ENCODE data around the gene GADL1.

Gene GADL1

DNA sequence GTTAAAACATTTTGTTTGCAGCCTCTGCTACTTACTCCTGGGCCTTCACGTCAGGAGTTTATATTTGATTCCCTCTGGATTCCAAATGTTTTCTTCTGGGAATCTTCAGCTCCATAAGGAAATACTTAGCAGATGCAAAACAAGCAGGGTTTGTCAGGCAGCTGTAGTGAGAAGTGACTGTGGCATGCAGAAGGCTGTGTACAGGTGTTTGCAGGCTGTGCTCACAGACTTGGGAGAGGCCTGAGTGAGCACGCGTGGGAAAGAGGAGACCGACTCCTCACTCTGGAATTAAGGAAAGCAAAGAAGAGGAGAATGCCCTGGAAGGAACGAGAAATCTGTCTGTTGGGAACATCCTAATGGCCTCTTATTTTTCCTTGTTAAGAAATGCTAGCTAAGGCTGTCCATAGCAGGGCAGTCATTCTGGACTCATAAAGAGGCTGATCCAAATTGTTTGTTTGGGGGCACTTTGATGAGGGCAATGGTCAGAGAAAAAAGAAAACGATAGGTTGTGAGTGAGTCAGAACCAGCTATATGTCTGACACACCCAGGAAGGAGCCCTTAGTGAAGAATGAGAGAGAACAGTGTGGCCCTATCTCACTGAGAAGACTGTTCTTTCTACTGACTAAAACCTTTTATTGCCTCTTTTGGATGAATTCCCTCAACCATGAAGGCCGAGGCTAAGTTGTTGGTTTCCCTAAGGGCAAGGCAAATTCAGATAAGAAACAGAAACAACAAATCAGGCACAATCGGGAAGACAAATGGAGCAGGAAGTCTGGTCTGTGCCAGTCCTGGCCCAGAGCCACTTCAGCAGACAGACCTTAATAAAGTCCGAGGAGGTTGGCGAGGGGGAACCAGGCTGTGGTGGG lies 205.5 kb downstream of the GADL1 start:
- no peak for TF ChIP-seq BHLHE40 (IDR thresholded peaks at IDR 0.05; ENCODE audit: borderline replicate concordance)
- no peak for TF ChIP-seq NFRKB (IDR thresholded peaks at IDR 0.05)
- no peak for TF ChIP-seq SP1 (IDR thresholded peaks at IDR 0.05)
- no peak for TF ChIP-seq FOXM1 (IDR thresholded peaks at IDR 0.05; ENCODE audit: borderline replicate concordance)
- no peak for TF ChIP-seq SUZ12 (IDR thresholded peaks at IDR 0.05)
- no peak for TF ChIP-seq HDGF (IDR thresholded peaks at IDR 0.05; ENCODE audit: borderline replicate concordance)
- TF ChIP-seq TARDBP (IDR thresholded peaks at IDR 0.05), result no peak
- ChIA-PET CTCF (no interaction called here), POLR2A (no interaction called here)
- no peak for DNase-seq (ENCODE audit: extremely low spot score)

DNA sequence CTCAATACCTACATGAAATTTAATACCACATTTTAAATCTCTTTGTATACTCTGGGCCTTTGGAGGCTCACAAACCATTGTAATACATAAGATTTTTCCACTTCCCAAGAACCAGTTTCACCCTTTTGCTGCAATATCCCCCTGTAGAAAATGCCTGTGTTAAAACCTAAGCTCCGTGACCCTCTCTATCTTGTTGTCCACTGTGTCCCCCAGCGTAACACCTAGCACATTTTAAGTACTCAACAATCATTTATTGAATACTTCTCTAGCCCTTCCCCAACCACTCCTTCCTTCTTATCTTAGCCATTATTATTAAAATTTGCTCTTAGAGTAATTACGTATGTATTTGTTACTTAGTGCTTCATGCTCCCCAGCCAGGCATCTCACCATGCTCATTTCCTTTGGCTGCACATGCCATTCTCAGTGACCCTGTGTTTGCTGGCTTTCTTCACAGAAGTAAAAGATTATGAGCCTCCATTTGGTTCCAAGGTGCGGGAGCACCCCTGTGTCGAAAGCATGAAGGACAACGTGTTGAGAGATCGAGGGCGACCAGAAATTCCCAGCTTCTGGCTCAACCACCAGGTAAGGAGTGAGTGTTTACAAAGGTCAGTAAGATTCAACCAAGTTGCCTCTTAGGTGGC lies 206.4 kb downstream of the GADL1 start:
- POLR2A ChIA-PET, result no interaction called here
- TF ChIP-seq NFRKB (IDR thresholded peaks at IDR 0.05), result no peak
- TF ChIP-seq BHLHE40 (IDR thresholded peaks at IDR 0.05; ENCODE audit: borderline replicate concordance), result no peak
- no peak for TF ChIP-seq FOXA1 (IDR thresholded peaks at IDR 0.05)
- no peak for TF ChIP-seq CTBP1 (IDR thresholded peaks at IDR 0.05; ENCODE audit: borderline replicate concordance)
- no peak for TF ChIP-seq FOXK2 (IDR thresholded peaks at IDR 0.05)
- no peak for TF ChIP-seq ELF4 (IDR thresholded peaks at IDR 0.05)
- no peak for DNase-seq (ENCODE audit: extremely low spot score)

DNA sequence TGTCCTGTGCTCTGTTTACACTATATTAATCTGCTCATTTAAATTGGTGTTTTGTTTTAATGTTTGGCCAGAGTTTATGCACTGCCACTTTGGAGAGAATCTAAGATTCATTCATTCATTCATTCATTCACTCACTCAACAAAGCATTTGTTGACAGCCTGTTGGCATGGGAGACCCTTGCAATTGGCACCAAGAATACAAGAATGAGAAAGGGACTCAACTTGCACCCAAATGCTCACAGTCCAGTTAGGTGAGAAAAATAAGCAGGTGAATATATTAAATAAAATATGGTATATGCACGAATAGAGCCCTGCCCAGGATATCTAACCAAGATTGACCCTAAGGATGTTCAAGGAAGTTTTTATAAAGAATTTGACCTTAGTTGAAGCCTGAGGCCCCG lies 207.7 kb downstream of the GADL1 start:
- ChIA-PET CTCF (no interaction called here), POLR2A (no interaction called here)
- no peak for DNase-seq (ENCODE audit: extremely low spot score)
- TF ChIP-seq FOXA1 (IDR thresholded peaks at IDR 0.05) (no peak), ELF4 (IDR thresholded peaks at IDR 0.05) (no peak), BHLHE40 (IDR thresholded peaks at IDR 0.05; ENCODE audit: borderline replicate concordance) (no peak), FOXM1 (IDR thresholded peaks at IDR 0.05; ENCODE audit: borderline replicate concordance) (no peak), ZNF384 (IDR thresholded peaks at IDR 0.05) (no peak), CTBP1 (IDR thresholded peaks at IDR 0.05; ENCODE audit: borderline replicate concordance) (no peak), L3MBTL2 (conservative IDR thresholded peaks at IDR 0.05) (no peak), HDGF (IDR thresholded peaks at IDR 0.05; ENCODE audit: borderline replicate concordance) (no peak), SUZ12 (IDR thresholded peaks at IDR 0.05) (no peak), ARNT (IDR thresholded peaks at IDR 0.05) (no peak), LEF1 (IDR thresholded peaks at IDR 0.05; ENCODE audit: borderline replicate concordance) (no peak), NFRKB (IDR thresholded peaks at IDR 0.05) (no peak), FOXK2 (IDR thresholded peaks at IDR 0.05) (no peak)
- TF ChIP-seq, protein P1, sequence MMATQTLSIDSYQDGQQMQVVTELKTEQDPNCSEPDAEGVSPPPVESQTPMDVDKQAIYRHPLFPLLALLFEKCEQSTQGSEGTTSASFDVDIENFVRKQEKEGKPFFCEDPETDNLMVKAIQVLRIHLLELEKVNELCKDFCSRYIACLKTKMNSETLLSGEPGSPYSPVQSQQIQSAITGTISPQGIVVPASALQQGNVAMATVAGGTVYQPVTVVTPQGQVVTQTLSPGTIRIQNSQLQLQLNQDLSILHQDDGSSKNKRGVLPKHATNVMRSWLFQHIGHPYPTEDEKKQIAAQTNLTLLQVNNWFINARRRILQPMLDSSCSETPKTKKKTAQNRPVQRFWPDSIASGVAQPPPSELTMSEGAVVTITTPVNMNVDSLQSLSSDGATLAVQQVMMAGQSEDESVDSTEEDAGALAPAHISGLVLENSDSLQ (IDR thresholded peaks at IDR 0.05), result no peak

More for the DNA sequence above, 206.4 kb downstream of the GADL1 start:
- CTCF ChIA-PET, result no interaction called here

DNA sequence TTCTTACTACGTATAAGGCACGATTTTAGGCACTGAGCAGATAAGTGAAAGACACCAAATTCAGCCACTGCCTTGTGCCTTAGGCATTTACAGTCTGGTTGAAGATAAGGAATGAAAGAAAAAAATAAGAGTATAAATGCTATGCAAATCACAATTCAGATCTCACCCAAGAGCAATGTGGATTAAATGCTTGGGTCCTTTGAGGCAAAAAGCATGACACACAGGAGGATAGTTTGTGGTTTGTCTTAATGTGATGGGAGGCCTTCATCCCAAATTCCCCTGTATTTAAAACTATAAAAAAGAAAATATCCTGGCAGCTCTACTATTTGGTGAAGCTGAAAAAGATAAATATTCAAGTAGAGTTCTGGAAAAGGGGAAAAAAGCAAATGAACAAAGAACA lies 208.3 kb downstream of the GADL1 start:
- ChIA-PET CTCF (no interaction called here), POLR2A (no interaction called here)
- DNase-seq (ENCODE audit: extremely low spot score), result no peak
- TF ChIP-seq FOXA1 (IDR thresholded peaks at IDR 0.05), result no peak
- TF ChIP-seq CTBP1 (IDR thresholded peaks at IDR 0.05; ENCODE audit: borderline replicate concordance), result no peak
- no peak for TF ChIP-seq TARDBP (IDR thresholded peaks at IDR 0.05)
- no peak for TF ChIP-seq ELF4 (IDR thresholded peaks at IDR 0.05)
- TF ChIP-seq HDGF (IDR thresholded peaks at IDR 0.05; ENCODE audit: borderline replicate concordance), result no peak
- TF ChIP-seq ZNF384 (IDR thresholded peaks at IDR 0.05), result no peak
- TF ChIP-seq BHLHE40 (IDR thresholded peaks at IDR 0.05; ENCODE audit: borderline replicate concordance), result no peak
- TF ChIP-seq LEF1 (IDR thresholded peaks at IDR 0.05; ENCODE audit: borderline replicate concordance), result no peak
- no peak for TF ChIP-seq ARNT (IDR thresholded peaks at IDR 0.05)
- no peak for TF ChIP-seq L3MBTL2 (conservative IDR thresholded peaks at IDR 0.05)
- TF ChIP-seq NFRKB (IDR thresholded peaks at IDR 0.05), result no peak
- no peak for TF ChIP-seq FOXM1 (IDR thresholded peaks at IDR 0.05; ENCODE audit: borderline replicate concordance)
- TF ChIP-seq, protein P1 (IDR thresholded peaks at IDR 0.05), result no peak
- no peak for TF ChIP-seq SUZ12 (IDR thresholded peaks at IDR 0.05)
- no peak for TF ChIP-seq FOXK2 (IDR thresholded peaks at IDR 0.05)
- TF ChIP-seq SP1 (IDR thresholded peaks at IDR 0.05), result no peak

DNA sequence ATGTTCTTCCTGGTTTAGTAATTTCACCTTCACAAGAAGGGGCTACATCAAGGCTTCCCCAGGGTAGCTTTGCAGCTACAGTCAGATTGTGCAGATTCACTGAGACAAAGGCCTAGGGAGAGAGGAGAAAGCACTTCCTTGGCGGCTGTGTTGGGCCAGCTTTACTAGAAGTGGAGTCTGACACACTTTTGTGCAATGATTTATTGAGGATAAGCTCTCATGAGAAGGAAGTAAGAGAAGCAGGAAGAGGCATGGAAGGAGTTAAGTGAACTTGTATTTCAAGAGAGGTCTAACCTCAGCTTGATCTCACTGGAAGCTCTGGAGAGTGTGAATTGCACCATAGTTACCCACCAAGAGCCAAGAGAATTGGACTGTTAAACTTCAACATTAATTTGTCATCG lies 209.2 kb downstream of the GADL1 start:
- CTCF ChIA-PET, result no interaction called here
- POLR2A ChIA-PET, result no interaction called here
- no peak for DNase-seq (ENCODE audit: extremely low spot score)
- no peak for TF ChIP-seq ARNT (IDR thresholded peaks at IDR 0.05)
- no peak for TF ChIP-seq NFRKB (IDR thresholded peaks at IDR 0.05)
- TF ChIP-seq CTBP1 (IDR thresholded peaks at IDR 0.05; ENCODE audit: borderline replicate concordance), result no peak
- no peak for TF ChIP-seq BHLHE40 (IDR thresholded peaks at IDR 0.05; ENCODE audit: borderline replicate concordance)
- TF ChIP-seq TARDBP (IDR thresholded peaks at IDR 0.05), result no peak
- TF ChIP-seq FOXA1 (IDR thresholded peaks at IDR 0.05), result no peak
- no peak for TF ChIP-seq ZNF384 (IDR thresholded peaks at IDR 0.05)
- no peak for TF ChIP-seq ELF4 (IDR thresholded peaks at IDR 0.05)
- no peak for TF ChIP-seq SUZ12 (IDR thresholded peaks at IDR 0.05)
- TF ChIP-seq L3MBTL2 (conservative IDR thresholded peaks at IDR 0.05), result no peak
- no peak for TF ChIP-seq SP1 (IDR thresholded peaks at IDR 0.05)
- no peak for TF ChIP-seq FOXM1 (IDR thresholded peaks at IDR 0.05; ENCODE audit: borderline replicate concordance)
- TF ChIP-seq, protein P1 (IDR thresholded peaks at IDR 0.05), result no peak
- no peak for TF ChIP-seq LEF1 (IDR thresholded peaks at IDR 0.05; ENCODE audit: borderline replicate concordance)
- TF ChIP-seq HDGF (IDR thresholded peaks at IDR 0.05; ENCODE audit: borderline replicate concordance), result no peak
- no peak for TF ChIP-seq FOXK2 (IDR thresholded peaks at IDR 0.05)
